Hematopoietic multipotent progenitor cell treated with erythropoietin and hydrocortisone succinate and interleukin-3 and kit ligand, for 8 days (in vitro differentiated cells): ENCODE results near the gene KCNA2.

Experiments used
- DNase-seq: peaks from one replicate; pipeline ENCODE4 v3.0.0-alpha.2; 2015

Gene KCNA2

GRCh38 chr1:110563089-110563488 is 43.1 kb downstream of the KCNA2 start:
- DNase-seq, result no peak

- DNase-seq, result no peak
Measured at GRCh38 chr1:110561596-110561995, 44.6 kb downstream of the KCNA2 start.

GRCh38 chr1:110559157-110559556 is 47.0 kb downstream of the KCNA2 start:
- no peak for DNase-seq

GRCh38 chr1:110557481-110557880 is 48.7 kb downstream of the KCNA2 start:
- no peak for DNase-seq

- no peak for DNase-seq
Measured at GRCh38 chr1:110556471-110556807, 49.7 kb downstream of the KCNA2 start.

- DNase-seq, result peak; percentile 12
Measured at GRCh38 chr1:110555807-110556470, 50.2 kb downstream of the KCNA2 start.

- DNase-seq, result peak; percentile 28
Measured at GRCh38 chr1:110554871-110555801, 51.0 kb downstream of the KCNA2 start.

GRCh38 chr1:110551278-110551809 is 54.8 kb downstream of the KCNA2 start:
- DNase-seq, result no peak

GRCh38 chr1:110549831-110550230 is 56.3 kb downstream of the KCNA2 start:
- DNase-seq, result no peak

GRCh38 chr1:110548381-110548780 is 57.8 kb downstream of the KCNA2 start:
- peak; percentile 12 for DNase-seq

- no peak for DNase-seq
Measured at GRCh38 chr1:110547017-110547416, 59.1 kb downstream of the KCNA2 start.

GRCh38 chr1:110545492-110545891 is 60.7 kb downstream of the KCNA2 start:
- no peak for DNase-seq

GRCh38 chr1:110544753-110545152 is 61.4 kb downstream of the KCNA2 start:
- no peak for DNase-seq
